Bronchial epithelial cell (primary cell): ENCODE results near the gene RBFOX2. TPM values are rescaled to one million over a fixed set of nuclear protein-coding genes. Genes with fewer than 3 reads are reported as not detected.
A peak's percentile ranks its signal among the peaks of the same experiment; 100 is the strongest.

Experiments
- DNase-seq: peaks from one replicate; pipeline ENCODE4 v3.0.0-alpha.2; 2010; ENCODE audit warnings: low read depth
- FAIRE-seq: peaks from 2 replicates; lab custom pipeline; 2011; peaks lifted over from hg19 to GRCh38; lab: Jason Lieb, UNC
- H3K27me3 ChIP-seq: 2 replicates; pipeline ENCODE4 v1.5.1; 2011; ENCODE audit warnings: low read length; ENCODE audit not compliant: control insufficient read depth, insufficient read depth
- H3K36me3 ChIP-seq: 2 replicates; pipeline ENCODE4 v1.5.1; 2011; ENCODE audit warnings: low read length; ENCODE audit not compliant: control insufficient read depth, insufficient read depth
- H3K4me3 ChIP-seq: 2 replicates; pipeline ENCODE4 v1.5.1; 2011; ENCODE audit warnings: mild to moderate bottlenecking, low read depth, low read length, control low read depth
- total RNA-seq: library from RNA; depleted of rRNA; stranded (reverse); fragments of >200 nt; gene quantifications from 2 replicates; pipeline ENCODE4 v1.2.1, GENCODE V29; 2014
- TF ChIP-seq, protein P1 (sequence below): IDR thresholded peaks from 2 replicates; pipeline ENCODE4 v1.5.1; 2011; ENCODE audit warnings: mild to moderate bottlenecking, moderate library complexity, low read length, control low read depth, inconsistent platforms; ENCODE audit not compliant: insufficient read depth, severe bottlenecking

RBFOX2 gene
- total RNA-seq, 1 donor from 2014 or later, result 69.5 TPM

DNA sequence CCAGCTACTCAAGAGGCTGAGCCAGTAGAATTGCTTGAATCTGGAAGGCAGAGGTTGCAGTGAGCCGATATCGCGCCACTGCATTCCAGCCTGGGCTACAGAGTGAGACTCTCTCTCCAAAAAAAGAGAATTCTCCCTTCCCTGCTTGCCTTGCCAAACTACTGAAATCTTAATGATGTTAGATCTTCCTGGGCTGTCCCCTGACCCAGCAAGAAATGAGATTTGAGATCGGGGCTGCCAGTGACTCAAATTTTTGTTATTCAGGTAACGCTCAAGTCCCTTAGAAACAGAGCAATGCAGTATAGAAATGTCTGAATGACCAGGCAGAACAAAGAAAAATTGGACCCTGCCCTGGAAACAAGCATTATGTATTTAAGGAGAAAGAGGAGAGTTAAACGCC, 4.0 kb upstream of the RBFOX2 start:
- Histone ChIP-seq H3K27me3 (no peaks in the 10 kb centered on the region), H3K4me3 (no peak overlapping the region), H3K36me3 (no peaks in the 10 kb centered on the region)
- DNase-seq (no peak), FAIRE-seq (no peak)
- TF ChIP-seq, protein P1, sequence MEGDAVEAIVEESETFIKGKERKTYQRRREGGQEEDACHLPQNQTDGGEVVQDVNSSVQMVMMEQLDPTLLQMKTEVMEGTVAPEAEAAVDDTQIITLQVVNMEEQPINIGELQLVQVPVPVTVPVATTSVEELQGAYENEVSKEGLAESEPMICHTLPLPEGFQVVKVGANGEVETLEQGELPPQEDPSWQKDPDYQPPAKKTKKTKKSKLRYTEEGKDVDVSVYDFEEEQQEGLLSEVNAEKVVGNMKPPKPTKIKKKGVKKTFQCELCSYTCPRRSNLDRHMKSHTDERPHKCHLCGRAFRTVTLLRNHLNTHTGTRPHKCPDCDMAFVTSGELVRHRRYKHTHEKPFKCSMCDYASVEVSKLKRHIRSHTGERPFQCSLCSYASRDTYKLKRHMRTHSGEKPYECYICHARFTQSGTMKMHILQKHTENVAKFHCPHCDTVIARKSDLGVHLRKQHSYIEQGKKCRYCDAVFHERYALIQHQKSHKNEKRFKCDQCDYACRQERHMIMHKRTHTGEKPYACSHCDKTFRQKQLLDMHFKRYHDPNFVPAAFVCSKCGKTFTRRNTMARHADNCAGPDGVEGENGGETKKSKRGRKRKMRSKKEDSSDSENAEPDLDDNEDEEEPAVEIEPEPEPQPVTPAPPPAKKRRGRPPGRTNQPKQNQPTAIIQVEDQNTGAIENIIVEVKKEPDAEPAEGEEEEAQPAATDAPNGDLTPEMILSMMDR, result no peak

DNA sequence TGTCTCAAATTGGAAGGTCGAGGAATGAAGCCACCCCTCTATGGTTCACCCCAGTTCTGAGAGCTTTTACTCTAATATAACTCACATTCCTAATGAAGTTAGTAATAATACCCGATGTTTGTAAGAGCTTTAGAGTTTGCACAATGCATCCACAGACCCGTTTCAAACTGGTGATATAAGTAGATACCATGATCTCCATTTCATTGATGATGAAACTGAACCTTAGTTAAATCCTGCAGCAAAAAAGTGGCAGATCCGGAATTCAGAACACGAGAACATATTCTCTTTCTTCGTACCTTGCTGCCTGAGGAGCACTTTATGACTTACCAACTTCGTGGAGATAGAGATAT, 757 bp upstream of the RBFOX2 start:
- no peaks in the 10 kb centered on the region for H3K27me3 ChIP-seq
- DNase-seq (no peak), FAIRE-seq (no peak)
- peak overlapping the region; percentile 93 for H3K4me3 ChIP-seq
- no peaks in the 10 kb centered on the region for H3K36me3 ChIP-seq
- TF ChIP-seq, protein P1, result no peak

DNA sequence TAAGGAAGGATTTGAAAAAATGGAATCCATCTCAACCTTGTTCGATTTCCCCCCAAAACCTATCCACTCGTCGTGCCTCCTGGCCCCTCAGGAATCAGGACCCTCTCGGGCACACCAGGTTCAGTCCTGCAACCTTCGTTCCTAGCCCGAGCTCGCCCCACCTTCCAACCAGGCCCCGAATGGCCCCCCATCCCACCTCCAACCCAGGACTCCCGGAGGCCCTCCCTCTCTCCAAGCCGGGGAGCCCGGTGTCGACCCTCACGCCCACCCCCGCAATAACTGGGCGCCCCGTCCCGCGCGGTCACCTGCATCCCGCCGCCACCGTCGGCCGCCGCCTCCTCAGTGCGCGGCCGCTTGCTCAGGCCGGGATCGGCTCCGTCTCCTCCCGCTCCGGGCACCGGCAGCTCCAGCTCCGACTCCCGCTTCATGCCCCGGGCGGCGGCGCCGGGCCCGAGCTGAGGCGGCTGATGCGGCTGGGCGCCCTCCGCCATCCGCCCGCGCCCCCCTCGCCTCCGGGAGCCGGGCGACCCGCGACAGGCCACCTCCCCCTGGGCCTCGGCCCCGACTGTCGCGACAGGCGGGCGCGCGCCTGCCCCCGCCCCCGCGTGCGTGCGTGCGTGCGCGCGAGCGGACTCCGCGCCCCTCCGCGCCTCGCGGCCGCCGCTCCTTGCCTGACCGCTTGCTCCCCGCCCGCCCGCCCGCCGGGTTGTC, 534 bp downstream of the RBFOX2 start:
- TF ChIP-seq, protein P1, result no peak
- Histone ChIP-seq H3K4me3 (peak overlapping the region; percentile 93), H3K36me3 (no peaks in the 10 kb centered on the region), H3K27me3 (no peaks in the 10 kb centered on the region)
- DNase-seq (no peak), FAIRE-seq (no peak)

DNA sequence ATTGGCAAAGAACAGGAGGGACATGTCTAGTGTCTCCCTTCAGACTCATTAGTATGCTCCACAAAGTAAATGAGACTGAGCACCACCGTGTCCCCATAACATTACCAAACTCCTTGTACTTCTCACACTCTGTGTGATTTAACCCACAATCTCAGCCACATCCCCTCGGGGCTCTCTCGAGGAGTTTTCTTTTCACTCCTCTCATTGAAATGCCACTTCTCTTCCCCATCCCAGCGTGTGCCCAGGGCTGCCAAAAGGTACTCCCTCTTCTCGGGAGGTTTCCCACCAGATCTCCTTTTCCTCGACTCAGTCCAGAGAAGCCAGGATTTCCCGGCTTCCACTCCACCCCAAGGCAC, 1.1 kb downstream of the RBFOX2 start:
- Histone ChIP-seq H3K4me3 (peak overlapping the region; percentile 93), H3K27me3 (no peaks in the 10 kb centered on the region), H3K36me3 (no peaks in the 10 kb centered on the region)
- no peak for DNase-seq
- TF ChIP-seq, protein P1, result no peak
- no peak for FAIRE-seq

DNA sequence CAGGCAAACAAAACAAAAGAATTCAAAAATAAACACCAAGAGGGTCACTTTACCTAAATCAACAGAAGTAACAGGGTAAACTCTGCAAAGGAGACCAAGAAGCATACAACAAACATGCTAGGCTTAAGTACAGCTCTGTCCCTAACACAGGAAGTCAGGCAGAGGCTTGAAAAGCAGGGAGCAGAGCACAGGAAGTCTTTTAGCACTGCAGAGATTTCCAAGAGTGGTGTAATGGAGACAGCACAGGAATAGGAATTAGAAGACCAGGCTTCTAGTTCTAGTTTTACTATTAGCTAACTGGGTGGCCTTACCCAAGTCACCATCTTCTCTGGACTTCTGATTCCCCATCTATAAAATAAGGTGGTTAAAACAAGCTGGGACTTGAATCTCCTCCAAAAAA, 1.9 kb downstream of the RBFOX2 start:
- no peak overlapping the region for H3K4me3 ChIP-seq
- no peaks in the 10 kb centered on the region for H3K36me3 ChIP-seq
- DNase-seq, result peak; percentile 40
- no peaks in the 10 kb centered on the region for H3K27me3 ChIP-seq
- TF ChIP-seq, protein P1, result no peak
- FAIRE-seq, result no peak

DNA sequence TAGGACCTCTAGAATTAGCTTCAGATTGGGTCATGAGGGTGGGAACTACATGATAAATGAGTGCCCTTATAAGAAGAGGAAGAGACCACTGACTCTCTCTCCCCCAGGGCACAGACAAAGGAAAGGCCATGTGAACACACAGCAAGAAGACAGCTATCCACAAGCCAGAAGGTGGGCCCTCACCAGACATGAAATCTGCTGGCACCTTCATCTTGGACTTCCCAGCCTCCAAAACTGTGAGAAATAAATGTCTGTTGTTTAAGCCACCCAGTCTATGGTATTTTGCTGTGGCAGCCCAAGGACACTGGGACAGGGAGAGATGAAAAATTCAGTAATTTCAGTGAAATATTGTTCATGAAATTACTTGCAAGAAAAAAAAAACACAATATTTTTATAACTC, 5.9 kb downstream of the RBFOX2 start:
- Histone ChIP-seq H3K4me3 (no peak overlapping the region), H3K27me3 (no peaks in the 10 kb centered on the region), H3K36me3 (no peaks in the 10 kb centered on the region)
- DNase-seq (no peak), FAIRE-seq (no peak)
- TF ChIP-seq, protein P1, result no peak
